HCT116 (cell line): ENCODE results near the gene SNUPN. TPM values are rescaled to one million over a fixed set of nuclear protein-coding genes. Genes with fewer than 3 reads are reported as not detected.

Experiments
- ATAC-seq: fragments of 200-7000 bp; cut with Tn5 transposase; 2 replicates; pipeline ENCODE4 v1.9.1; 2020; ENCODE audit warnings: mild to moderate bottlenecking, moderate library complexity
- BruUV-seq: library from RNA; stranded (reverse); fragments of 400-500 nt; replicated peaks from 2 replicates; lab custom pipeline; 2021; lab: Mats Ljungman, UMichigan
- CTCF ChIA-PET: fragments of 300-600 bp; sonication (Branson Sonifier 250); formaldehyde crosslinking; loops from one replicate; lab custom pipeline; 2021; ENCODE audit warnings: antibody characterized with exemption; lab: Charles Lee
- POLR2A ChIA-PET: fragments of 300-600, 350-600 bp; sonication (Branson Sonifier 250); formaldehyde crosslinking; loops from one replicate; lab custom pipeline; 2021; ENCODE audit warnings: antibody characterized with exemption; lab: Charles Lee
- RAD21 ChIA-PET, 2 experiments: fragments of 300-600 bp; sonication (Branson Sonifier 250); formaldehyde crosslinking; loops; one replicate each; lab custom pipeline; 2023; ENCODE audit warnings: low total read pairs in 2 of 2; ENCODE audit not compliant: uncharacterized antibody in 2 of 2, unreplicated experiment in 2 of 2, low non-redundant PET in 1 of 2; lab: Charles Lee
- DNase-seq: peaks from one replicate; pipeline ENCODE4 v3.0.0-alpha.2; 2010; ENCODE audit warnings: low read depth, low spot score
- H2AFZ ChIP-seq: fragments of 200-600 bp; shearing (Covaris generic), sonication (generic); 2 replicates; pipeline ENCODE4 v1.6.1; 2017; ENCODE audit warnings: low read depth, mixed run types, mixed read lengths, antibody characterized with exemption, low read length; ENCODE audit not compliant: poor library complexity, severe bottlenecking
- H3K27ac ChIP-seq: 2 replicates; pipeline ENCODE4 v1.5.1; 2012; ENCODE audit warnings: low read depth, low read length
- H3K27me3 ChIP-seq: fragments of 200-600 bp; sonication (generic); 2 replicates; pipeline ENCODE4 v1.6.1; 2016; ENCODE audit warnings: mixed run types, low read length, mixed read lengths; ENCODE audit not compliant: insufficient read depth
- H3K36me3 ChIP-seq, 2 experiments: fragments of 200-500 bp in 1 of 2; fragments of 200-600 bp in 1 of 2; sonication (Bioruptor generic) in 1 of 2; sonication (generic) in 1 of 2; 2 replicates each; pipeline versions ENCODE4 v1.5.1 to v1.6.1; 2014 to 2016; ENCODE audit warnings: low read length in 2 of 2, inconsistent platforms in 1 of 2, mixed read lengths in 1 of 2, mixed run types in 1 of 2; ENCODE audit not compliant: insufficient read depth in 2 of 2, control insufficient read depth in 1 of 2
- H3K4me1 ChIP-seq, 2 experiments: fragments of 200-600 bp in 1 of 2; sonication (generic) in 1 of 2; 2 replicates each; pipeline versions ENCODE4 v1.5.1 to v1.6.1; 2012 to 2017; ENCODE audit warnings: low read length in 2 of 2, inconsistent platforms in 1 of 2, mild to moderate bottlenecking in 1 of 2, mixed read lengths in 1 of 2, mixed run types in 1 of 2, moderate library complexity in 1 of 2; ENCODE audit not compliant: insufficient read depth in 2 of 2, control insufficient read depth in 1 of 2
- H3K4me2 ChIP-seq: fragments of 200-600 bp; sonication (generic); 2 replicates; pipeline ENCODE4 v1.6.1; 2017; ENCODE audit warnings: mixed run types, low read length, mixed read lengths
- H3K4me3 ChIP-seq, 2 experiments: fragments of 200-600 bp in 1 of 2; sonication (generic) in 1 of 2; replicated peaks in 1 of 2; 2 replicates each; pipeline ENCODE4 v1.5.1; 2011 to 2016; ENCODE audit warnings: low read length in 2 of 2, control low read depth in 1 of 2, low read depth in 1 of 2, mild to moderate bottlenecking in 1 of 2, mixed read lengths in 1 of 2, mixed run types in 1 of 2
- H3K79me2 ChIP-seq: fragments of 200-600 bp; sonication (generic); 2 replicates; pipeline ENCODE4 v1.6.1; 2017; ENCODE audit warnings: mild to moderate bottlenecking, mixed run types, low read length, moderate library complexity, mixed read lengths; ENCODE audit not compliant: insufficient read depth
- H3K9ac ChIP-seq: fragments of 200-600 bp; sonication (generic); 2 replicates; pipeline ENCODE4 v1.6.1; 2016; ENCODE audit warnings: low read length, mixed read lengths
- H3K9me2 ChIP-seq: fragments of 200-600 bp; sonication (generic), shearing (Covaris generic); 2 replicates; pipeline ENCODE4 v1.6.1; 2017; ENCODE audit warnings: mixed run types, mild to moderate bottlenecking, moderate library complexity; ENCODE audit not compliant: insufficient read depth
- H3K9me3 ChIP-seq, 2 experiments: fragments of 200-500 bp in 1 of 2; fragments of 200-600 bp in 1 of 2; sonication (Bioruptor generic) in 1 of 2; sonication (generic) in 1 of 2; 2 replicates each; pipeline ENCODE4 v1.6.1; 2014 to 2017; ENCODE audit warnings: low read length in 2 of 2, mixed read lengths in 2 of 2, inconsistent platforms in 1 of 2, low read depth in 1 of 2, mild to moderate bottlenecking in 1 of 2, mixed run types in 1 of 2, moderate library complexity in 1 of 2; ENCODE audit not compliant: control insufficient read depth in 1 of 2, insufficient read depth in 1 of 2
- H4K20me1 ChIP-seq: fragments of 200-600 bp; sonication (generic), shearing (Covaris generic); 2 replicates; pipeline ENCODE4 v1.6.1; 2017; ENCODE audit warnings: mixed run types, mild to moderate bottlenecking, moderate library complexity; ENCODE audit not compliant: insufficient read depth
- JUND ChIP-seq: IDR thresholded peaks from 2 replicates; pipeline ENCODE4 v1.6.1; 2012
- POLR2A ChIP-seq: IDR thresholded peaks from 2 replicates; pipeline ENCODE4 v1.7.0; 2011; ENCODE audit warnings: borderline replicate concordance; ENCODE audit not compliant: insufficient read depth, insufficient read length; ENCODE audit errors: extremely low read depth
- RAD21 ChIP-seq: IDR thresholded peaks from 2 replicates; pipeline ENCODE4 v1.6.1; 2012; ENCODE audit warnings: low read depth, mild to moderate bottlenecking
- SRF ChIP-seq: IDR thresholded peaks from 2 replicates; pipeline ENCODE4 v1.6.1; 2012; ENCODE audit warnings: low read depth
- TCF7L2 ChIP-seq: IDR thresholded peaks from 2 replicates; pipeline ENCODE4 v1.7.0; 2011; ENCODE audit warnings: borderline replicate concordance, inconsistent platforms; ENCODE audit not compliant: insufficient read depth, insufficient read length; ENCODE audit errors: extremely low read depth
- ZNF274 ChIP-seq: fragments of 200-500 bp; sonication (Bioruptor generic); IDR thresholded peaks from 2 replicates; pipeline ENCODE4 v1.6.1; 2014; ENCODE audit warnings: mild to moderate bottlenecking, low read depth, low read length, inconsistent platforms
- intact Hi-C: fragments of 100-400 bp; cut with micrococcal nuclease; formaldehyde crosslinking; loops from 2 replicates; pipeline ENCODE4 v1.10.0; 2022
- total RNA-seq: library from RNA; stranded (reverse); gene quantifications from one replicate; pipeline ENCODE4 v1.2.1, GENCODE V29; 2021; ENCODE audit not compliant: unreplicated experiment
- TF ChIP-seq, protein P1 (sequence below): IDR thresholded peaks from 2 replicates; pipeline ENCODE4 v1.6.1; 2011; ENCODE audit warnings: mild to moderate bottlenecking, low read length, moderate library complexity; ENCODE audit not compliant: insufficient replicate concordance; ENCODE audit errors: extremely low read depth

SNUPN gene
- total RNA-seq, 1 experiment from 2014 or later, result 29.8 TPM

DNA sequence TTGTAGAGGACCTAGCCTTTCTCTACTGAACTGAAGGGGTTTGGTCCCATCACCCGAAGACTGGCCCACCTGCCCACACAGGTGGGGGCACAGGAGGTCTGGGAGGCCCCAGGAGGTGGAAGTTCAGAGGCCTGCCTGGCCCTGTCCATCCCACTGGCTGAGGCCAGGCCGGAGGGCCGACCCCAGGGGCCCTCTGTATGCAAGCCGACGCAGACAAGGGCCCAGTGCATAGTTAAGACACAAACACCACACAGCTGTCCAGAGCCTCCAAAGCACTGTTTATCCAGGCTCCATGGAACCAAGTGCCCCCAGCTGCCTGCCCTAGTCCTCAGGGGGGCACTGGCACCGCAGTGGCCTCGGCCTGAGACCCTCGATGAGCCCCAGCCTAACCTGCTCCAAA lies 48.8 kb upstream of the SNUPN start (continued):
- TF ChIP-seq ZNF274 (no peak), TCF7L2 (no peak), POLR2A (no peak), SRF (no peak)
- TF ChIP-seq, protein P1, sequence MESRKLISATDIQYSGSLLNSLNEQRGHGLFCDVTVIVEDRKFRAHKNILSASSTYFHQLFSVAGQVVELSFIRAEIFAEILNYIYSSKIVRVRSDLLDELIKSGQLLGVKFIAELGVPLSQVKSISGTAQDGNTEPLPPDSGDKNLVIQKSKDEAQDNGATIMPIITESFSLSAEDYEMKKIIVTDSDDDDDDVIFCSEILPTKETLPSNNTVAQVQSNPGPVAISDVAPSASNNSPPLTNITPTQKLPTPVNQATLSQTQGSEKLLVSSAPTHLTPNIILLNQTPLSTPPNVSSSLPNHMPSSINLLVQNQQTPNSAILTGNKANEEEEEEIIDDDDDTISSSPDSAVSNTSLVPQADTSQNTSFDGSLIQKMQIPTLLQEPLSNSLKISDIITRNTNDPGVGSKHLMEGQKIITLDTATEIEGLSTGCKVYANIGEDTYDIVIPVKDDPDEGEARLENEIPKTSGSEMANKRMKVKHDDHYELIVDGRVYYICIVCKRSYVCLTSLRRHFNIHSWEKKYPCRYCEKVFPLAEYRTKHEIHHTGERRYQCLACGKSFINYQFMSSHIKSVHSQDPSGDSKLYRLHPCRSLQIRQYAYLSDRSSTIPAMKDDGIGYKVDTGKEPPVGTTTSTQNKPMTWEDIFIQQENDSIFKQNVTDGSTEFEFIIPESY, result no peak

DNA sequence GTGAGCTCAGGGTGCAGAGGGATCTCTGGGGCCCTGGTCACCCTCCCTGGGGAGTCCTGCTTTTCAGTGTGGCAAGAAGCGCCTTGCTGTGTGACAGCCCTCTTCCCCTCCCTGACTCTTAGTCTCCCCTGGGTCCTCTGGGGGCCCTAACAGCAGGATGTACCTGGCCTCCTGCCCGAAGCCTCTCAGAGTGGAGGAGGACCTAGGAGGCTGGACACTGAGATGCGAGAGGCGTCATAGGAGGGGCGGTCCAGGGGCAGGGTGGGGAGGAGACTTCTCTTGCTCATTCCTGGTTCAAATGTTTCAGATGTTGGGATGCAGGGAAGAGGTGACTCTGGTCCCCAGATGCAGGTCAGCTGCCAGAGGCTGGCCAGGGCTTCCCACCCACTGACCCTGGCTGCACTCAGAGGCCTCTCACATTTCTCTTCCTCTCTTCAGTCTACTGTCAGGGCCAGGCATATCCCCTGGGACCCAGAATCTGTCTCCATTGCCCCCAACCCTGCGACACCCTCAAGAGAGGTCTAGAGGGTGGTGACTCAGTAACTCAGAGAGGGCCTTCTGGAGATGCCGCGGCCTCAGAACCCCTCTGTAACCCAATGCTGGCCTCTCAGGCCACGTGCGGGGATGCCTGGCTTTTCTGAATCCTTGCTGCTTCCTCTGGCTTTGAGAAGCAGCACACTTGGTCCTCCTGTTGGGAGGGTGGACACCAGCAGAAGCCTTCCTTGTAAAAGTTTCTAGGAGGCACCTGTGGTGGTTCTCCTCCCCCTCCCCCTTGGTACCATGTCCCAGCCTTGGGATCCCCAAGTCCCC lies 48.1 kb upstream of the SNUPN start:
- BruUV-seq, result no TSS peak
- TF ChIP-seq JUND, result no peak
- no peak for TF ChIP-seq TCF7L2
- no peak for TF ChIP-seq RAD21
- H3K27me3 ChIP-seq, result no peaks in the 10 kb centered on the region
- H3K9me3 ChIP-seq, result no peaks in the 10 kb centered on the region
- DNase-seq, result no peak
- POLR2A ChIA-PET, result no interaction called here
- H3K4me2 ChIP-seq, result peak overlapping the region; percentile 47
- no peak overlapping the region for H3K4me3 ChIP-seq
- H3K4me1 ChIP-seq, result peaks cover 27 to 54% of the 10 kb centered on the region in 2 experiments
- H3K79me2 ChIP-seq, result no peaks in the 10 kb centered on the region
- no peaks in the 10 kb centered on the region for H4K20me1 ChIP-seq
- no peaks in the 10 kb centered on the region for H3K36me3 ChIP-seq
- H2AFZ ChIP-seq, result no peak overlapping the region
- RAD21 ChIA-PET, result interaction anchor here in 1 of 2 experiments (1.2 kb wide), 1 partner anchor 32 kb away, joined by 3 read pairs; no protein-coding TSS in a partner anchor
- intact Hi-C loops, result no loop called here
- no peak for ATAC-seq
- peak overlapping the region; percentile 34 for H3K9ac ChIP-seq
- no peaks in the 10 kb centered on the region for H3K9me2 ChIP-seq
- no peak overlapping the region; the same call in 1 of the 2 replicates for H3K27ac ChIP-seq
- CTCF ChIA-PET, result interaction anchor here (1.2 kb wide), 1 partner anchor 13 kb away, joined by 4 read pairs; no protein-coding TSS in a partner anchor
